Stimulated activated CD8-positive, alpha-beta memory T cell treated with anti-CD3 and anti-CD28 coated beads, Interleukin-2, amount 100 ng/mL, for 48 hours (primary cell): ENCODE data around the gene OR51B2.
"Not testable (repeated sequence)": the region's sequence is repeated elsewhere in the genome, so short reads cannot be mapped to it uniquely, and the experiment has no call there.

Source experiments
- DNase-seq, 2 donors: peaks; one replicate each; pipeline ENCODE4 v3.0.0-alpha.2; 2020; ENCODE audit warnings: low read depth in 2 of 2

OR51B2 gene, protein sequence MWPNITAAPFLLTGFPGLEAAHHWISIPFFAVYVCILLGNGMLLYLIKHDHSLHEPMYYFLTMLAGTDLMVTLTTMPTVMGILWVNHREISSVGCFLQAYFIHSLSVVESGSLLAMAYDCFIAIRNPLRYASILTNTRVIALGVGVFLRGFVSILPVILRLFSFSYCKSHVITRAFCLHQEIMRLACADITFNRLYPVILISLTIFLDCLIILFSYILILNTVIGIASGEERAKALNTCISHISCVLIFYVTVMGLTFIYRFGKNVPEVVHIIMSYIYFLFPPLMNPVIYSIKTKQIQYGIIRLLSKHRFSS

DNA sequence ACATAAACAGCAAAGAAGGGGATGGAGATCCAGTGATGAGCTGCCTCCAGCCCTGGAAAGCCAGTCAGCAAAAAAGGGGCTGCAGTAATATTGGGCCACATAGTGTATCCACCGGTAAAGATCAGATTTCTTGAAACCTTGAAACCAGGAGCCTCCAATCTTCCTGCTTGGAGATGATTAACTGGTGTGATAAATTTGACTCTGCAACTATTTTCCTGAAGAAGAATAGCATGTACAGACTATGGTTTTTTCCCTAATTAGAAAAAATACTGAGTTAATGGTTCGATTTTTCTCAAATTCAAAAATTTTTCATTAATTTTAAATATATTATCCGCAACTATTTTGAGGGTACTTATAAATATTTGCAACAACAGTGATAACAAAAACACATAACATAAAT is at the start of gene OR51B2:
Gene OR51B2 (minus strand): TSS at position 101 of the 400 bp plus-strand sequence. CDS start 0 bp downstream, at position 101.
- DNase-seq = no peak

DNA sequence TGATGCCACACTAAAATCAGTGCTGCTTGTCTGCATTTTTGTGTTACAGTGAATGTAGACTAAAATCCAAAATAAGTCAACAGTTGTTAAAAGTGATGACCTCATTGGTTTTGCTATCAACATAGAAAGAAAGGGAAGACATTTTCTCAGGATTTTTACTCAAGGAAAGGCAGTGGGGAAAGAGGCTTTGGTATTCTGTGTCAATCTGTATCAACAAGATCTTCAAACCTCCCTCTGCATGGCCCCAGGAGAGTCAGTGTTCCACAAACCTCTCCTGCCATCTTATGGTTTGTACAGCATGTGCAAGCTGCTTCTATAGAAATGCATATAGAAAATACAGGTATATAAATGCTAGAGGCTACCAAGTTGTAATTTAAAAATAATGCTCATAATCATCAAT is 45.7 kb upstream of the OR51B2 start:
- DNase-seq = no peak

DNA sequence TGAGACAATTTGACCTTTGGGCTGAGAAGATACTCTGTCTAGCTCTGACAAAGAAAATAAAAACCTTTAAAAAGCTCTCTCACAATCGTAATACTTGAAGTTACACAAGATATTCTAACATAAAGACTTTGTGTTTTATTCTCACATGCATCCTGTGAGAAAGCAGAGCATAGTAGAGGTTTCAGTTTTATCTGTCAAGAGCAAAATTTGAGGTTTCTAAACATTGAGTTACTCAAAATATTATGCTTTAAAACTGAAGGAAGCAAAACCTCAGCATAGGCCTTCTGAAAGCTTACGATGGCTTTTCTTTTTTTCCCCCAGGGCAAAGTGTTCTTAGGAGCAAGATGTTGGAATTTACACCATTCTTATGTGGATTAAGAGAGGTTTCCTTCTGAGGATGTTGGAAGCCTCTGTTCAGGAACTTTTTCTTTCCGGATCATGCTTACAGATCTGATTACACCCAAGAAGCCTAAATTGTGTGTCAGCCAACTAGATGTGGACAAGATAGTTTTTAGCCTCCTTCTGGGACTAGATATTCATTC is 44.5 kb upstream of the OR51B2 start:
- DNase-seq = no peak

DNA sequence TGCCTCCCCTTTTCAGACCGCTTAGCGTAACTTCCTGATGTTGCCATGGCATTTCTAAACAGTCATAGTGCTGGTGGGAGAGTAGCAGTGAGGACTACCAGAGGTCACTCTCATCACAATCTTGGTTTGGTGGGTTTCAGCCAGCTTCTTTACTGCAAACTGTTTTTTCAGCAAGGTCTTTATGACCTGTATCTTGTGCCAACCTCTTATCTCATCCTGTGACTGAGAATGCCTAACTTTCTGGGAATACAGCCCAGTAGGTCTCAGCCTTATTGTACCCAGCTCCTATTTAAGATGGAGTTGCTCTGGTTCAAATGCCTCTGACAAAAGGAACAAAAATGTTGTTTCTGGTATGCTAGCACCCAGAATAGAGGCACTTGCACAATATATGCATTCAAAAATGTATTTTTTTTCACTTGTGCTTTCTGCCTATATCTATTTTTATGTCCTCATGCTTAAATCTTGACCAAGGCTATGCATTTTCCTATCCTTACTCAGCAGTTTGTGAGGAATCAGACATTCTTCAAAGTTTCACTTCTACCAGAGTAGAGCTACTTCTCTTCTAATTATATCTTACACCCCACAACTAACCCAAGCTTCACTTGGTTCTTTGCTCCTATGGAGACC is 43.5 kb upstream of the OR51B2 start:
- DNase-seq = no peak

DNA sequence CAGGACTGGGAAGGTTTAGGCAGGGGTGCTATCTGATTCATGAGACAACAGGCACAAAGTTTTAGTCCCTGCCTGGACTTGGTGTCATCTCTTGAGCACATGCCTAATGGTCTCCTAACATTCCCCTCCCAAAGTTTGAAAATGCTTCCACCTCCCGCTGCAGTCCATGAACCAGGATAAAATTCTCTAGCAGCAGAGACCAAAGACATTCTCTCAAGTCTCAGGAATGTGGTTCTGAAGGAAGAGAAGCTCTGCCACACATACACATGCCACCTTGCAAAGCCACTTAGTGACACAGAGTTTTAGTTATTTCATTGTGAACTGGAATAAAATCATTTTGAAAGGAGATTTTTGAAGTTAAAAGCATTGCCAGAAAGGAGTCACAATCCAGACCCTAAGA is 42.8 kb upstream of the OR51B2 start:
- no peak for DNase-seq

DNA sequence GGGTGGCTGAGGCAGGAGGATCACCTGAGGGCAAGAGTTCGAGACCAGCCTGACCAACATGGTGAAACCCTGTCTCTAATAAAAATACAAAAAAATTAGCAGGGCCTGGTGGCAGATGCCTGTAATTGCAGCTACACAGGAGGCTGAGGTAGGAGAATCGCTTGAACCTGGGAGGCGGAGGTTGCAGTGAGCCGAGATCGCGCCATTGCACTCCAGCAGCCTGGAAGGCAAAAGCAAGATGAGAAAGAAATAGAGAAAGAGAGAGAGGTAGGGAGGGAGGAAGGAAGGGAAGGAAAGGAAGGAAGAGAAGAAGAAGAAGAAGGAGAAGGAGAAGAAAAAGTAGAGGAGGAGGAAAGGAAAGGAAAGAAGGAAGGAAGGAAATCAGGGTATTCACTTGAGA is 42.3 kb upstream of the OR51B2 start:
- not testable (repeated sequence) for DNase-seq

DNA sequence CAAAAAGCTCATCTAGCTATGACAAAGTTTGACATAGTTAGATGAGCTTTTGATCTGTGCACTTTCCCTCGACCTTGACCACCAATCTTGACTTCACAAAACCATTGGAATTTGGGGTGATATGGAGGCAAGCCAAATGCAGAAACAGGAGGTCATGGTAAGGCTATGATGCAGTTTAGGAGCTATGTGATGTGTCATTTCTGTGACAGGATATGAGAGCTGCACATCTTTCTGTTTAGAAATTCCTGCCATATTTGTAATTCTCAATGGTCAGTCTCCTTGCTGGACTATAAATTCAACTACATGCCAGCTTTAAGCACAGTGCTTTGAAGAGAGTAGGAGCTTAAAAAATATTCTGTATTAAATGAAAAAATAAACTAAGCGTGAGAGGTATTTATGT is 40.1 kb upstream of the OR51B2 start:
- DNase-seq = no peak

DNA sequence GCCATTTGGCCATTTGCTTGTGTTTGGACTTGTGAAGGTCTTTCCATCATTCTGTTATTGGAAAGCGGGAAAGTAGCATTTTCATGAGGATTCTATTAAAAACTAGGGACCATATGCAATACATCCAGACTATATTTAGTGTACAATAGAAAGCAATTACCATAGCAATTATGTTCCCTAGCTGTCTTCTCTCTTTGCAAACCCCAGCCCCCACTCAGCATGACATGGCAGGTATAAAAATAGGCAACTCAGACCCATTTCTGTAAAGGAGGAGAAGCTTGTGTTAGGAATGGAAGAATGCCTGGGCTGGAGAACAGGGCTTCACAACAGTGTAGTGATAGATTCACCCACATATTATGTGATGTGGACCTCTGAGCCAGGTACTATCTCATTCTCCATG is 39.6 kb upstream of the OR51B2 start:
- no peak for DNase-seq

DNA sequence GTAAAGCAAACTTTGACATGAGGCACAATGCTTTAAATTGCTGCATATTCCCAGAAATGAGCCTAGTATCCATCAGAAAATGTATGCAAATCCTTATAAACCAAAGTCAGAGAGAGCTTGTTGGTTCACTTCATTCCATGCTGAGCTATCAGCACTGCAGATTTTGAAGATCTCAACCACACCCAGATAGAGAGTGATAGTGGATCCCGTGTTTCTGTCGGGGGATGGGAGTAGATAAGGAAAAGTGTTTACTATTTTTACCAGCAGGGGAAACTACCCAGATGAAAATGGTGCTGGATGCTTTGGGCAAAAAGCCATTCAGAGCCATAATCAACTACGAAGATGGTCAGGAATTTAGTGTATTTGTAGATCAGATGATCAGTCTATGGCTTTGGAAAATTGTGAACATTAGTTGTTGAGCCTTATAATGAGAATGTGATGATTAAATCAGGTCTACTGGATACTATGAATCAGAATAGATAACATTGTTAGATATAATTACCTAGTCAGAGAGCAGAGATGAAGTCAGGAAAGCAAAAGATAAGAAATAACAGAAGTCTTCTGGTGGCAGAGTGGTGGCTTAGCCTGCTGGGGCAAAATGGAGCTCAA is 38.0 kb upstream of the OR51B2 start:
- no peak for DNase-seq

DNA sequence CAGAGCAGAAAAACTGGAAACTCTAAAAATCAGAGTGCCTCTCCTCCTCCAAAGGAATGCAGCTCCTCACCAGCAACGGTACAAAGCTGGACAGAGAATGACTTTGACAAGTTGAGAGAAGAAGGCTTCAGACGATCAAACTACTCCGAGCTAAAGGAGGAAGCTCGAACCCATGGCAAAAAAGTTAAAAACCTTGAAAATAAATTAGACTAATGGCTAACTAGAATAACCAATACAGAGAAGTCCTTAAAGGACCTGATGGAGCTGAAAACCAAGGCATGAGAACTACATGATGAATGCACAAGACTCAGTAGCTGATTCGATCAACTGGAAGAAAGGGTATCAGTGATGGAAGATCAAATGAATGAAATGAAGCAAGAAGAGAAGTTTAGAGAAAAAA is 31.9 kb upstream of the OR51B2 start:
- DNase-seq = not testable (repeated sequence)

DNA sequence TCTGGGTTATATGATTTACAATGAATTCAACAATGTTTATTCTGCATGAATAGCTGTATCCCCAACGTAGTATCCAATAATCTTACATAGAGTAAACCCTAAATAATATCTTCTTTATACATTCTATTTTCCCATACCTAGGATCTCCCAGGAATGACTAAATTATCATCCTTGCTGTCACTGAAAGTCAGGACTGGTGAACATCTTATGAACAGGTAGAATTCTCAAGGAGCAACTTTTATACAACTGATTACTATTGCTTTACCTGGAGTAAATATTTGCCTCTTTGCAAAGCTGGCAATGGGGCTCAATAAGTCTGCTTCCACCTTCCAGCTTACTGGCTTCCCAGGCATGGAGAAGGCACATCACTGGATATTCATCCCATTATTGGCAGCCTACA is 27.1 kb upstream of the OR51B2 start, which contains the start of gene OR51B6:
Gene OR51B6 (plus strand): TSS at position 301 of the 400 bp plus-strand sequence. CDS start 0 bp downstream, at position 301.
- no peak for DNase-seq

DNA sequence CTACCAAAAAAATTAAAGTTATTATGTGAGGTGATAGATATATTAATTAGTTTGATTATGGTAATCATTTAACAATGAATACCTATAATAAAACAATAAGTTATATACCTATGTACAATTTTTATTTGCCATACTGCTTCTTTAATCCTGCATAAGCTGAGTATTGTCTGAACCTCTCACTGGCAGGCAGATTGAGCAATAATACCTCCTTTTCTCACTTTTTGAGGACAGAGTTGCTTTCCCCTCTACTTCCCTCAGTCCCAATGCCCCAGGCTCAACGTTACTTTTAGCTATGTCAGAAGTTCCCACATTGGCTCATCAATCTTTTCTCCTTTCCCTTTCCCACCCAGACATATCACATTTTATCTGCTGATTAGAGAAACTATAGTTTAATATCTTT is 25.5 kb upstream of the OR51B2 start:
- no peak for DNase-seq

DNA sequence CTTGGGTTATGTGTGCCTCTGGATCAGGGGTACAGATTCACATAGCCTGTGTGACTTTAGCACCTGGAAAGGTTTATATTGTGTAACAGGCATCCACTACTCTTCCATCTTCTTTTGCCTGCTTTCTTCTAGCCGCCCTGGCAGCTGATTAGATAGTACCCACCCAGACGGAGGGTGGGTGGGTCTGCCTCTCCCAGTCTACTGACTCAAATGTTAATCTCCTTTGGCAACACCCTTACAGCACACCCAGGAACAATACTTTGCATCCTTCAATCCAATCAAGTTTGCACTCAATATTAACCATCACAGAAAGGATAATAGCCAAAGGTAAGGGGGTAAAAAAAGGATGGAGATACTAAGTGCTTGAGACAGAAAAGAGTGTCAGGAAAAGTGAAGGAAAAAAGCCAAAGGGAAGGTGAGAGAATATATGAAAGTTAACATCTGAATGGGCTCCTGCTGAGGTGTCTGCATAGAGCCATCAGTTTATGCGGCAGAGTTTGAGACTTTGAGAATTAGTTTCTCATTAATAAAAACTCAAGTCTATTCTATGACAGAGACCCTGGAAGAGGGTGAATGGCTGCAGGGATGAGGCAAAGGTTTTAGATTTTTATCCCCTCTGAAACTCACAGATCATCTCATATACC is 24.6 kb upstream of the OR51B2 start:
- DNase-seq = no peak

DNA sequence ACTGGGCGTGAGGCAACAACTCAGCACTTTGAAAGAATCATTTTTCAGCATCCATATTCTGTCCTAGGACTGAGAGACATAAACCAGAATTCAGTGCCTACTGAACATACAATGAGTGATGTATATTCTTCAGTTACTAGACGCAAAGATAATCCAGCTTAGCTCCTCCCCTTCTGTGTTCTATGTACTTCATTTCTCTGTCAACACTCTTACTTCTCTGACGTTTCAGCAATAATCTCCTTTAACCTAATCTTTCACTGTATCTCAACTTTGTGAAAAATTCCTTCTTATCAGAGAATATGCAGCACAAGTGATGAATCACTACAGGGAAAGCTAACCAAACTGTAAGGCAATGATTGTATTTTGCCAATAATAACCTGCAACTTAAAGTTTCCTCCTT is 21.7 kb upstream of the OR51B2 start:
- DNase-seq = no peak

DNA sequence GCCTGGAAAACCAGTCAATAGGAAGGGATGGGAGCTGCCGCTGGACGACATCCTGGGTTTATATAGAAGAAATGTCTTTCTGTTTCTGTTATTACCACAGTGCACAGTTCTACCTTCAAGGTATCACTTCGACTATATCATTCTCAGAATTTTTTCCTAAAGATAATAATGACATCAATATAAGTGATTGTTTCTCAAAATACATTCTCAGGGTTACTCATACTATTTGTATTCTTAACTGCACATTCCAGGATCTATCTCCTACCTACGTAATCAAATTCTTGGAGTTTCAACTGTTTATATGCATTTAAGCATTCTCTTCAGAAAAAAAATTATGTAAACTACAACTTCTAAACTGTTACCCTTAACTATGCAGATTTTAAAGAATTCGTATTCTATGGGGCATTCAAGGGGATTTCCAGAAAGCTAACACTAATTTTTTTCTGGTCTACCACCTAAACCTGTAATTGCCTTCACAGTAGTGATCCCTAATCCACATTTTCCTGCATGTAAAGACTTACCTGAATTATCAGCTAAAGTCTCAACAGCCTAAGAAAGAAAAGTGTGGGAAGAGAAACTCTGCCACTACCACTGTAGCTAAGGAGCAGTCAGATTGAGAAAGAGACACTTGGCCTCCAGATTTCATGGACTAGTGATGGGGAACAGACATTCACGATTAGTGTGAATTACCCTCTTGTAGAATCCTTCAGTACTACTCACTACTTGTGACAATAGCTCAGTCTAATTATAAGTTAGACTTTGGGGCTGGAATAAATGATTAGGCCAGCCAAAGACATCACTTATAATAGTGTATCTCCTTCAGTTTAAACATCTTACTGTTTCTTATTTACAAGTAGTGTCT is 19.6 kb upstream of the OR51B2 start, which contains the start of gene OR51B5:
Gene OR51B5 (minus strand): TSS at position 51 of the 862 bp plus-strand sequence. CDS start 0 bp downstream, at position 51.
- DNase-seq = no peak

DNA sequence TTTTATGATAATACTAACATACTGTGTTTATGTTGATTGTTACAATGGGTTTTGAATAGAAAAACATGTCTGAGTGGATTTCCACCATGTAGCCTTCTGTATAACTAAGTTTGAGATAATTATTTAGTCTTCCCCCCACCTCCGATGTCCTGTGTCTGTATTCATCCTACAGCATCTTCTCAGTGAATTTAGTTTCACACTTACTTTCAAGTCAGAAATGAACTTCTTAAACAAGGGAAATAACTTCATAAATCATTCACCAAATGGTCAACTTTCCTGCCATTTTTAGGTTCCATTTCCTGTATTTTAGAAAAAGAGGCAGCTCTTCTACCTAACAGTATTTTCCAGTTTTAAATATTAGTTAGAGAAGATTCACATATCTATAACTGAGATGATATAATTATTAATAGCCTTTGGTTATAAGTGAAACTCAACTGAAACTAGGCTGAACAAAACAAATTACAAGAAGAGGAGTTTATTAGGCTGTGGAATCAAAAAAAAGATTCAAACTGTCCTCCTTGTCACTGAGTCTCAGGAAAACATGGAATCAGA is 15.8 kb upstream of the OR51B2 start:
- DNase-seq = no peak

DNA sequence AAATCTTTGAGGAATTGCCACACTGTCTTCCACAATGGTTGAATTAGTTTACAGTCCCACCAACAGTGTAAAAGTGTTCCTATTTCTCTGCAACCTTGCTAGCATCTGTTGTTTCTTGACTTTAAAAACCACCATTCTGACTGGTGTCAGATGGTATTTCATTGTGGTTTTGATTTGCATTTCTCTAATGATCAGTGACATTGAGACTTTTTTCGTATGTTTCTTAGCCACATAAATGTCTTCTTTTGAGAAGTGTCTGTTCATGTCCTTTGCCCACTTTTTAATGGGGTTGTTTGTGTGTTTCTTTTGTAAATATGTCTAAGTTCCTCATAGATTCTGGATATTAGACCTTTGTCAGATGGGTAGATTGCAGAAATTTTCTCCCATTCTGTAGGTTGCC is 13.2 kb upstream of the OR51B2 start:
- not testable (repeated sequence) for DNase-seq

DNA sequence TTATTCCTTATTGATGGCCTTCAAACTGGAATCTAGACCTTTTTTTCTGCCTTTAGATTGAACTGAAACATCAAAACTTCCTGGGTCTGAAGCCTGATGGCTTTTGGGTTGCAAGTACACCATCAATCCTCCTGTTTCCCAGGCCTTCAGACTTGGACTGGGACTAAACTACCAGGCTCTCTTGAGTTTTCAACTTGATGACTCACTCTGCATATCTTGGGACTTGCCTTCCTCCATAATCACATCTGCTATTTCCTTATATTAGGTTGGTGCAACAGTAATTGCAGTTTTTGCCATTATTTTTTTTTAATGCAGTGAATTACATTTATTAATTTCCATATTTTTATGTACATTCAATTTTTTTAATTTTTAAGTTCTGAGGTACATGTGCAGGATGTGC is 12.2 kb upstream of the OR51B2 start:
- DNase-seq = no peak

DNA sequence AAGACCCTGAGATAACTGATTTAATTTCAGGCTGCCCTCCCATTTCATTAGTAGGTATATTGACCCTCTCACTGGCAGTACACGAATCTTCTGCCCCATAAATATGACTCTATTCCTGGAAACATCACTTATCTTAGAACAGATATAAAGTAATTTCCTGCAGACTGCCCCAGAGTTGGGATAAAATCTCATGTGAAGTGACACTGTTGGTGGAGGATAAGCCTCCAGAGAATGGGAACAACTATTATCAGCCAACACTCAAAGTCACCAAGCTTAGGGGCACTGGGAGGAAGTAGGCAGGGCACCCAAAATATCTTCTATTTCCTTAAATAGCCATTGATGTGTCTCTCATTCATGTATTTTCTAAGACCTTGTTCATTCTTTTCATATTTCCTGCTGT is 11.1 kb upstream of the OR51B2 start:
- DNase-seq = no peak

DNA sequence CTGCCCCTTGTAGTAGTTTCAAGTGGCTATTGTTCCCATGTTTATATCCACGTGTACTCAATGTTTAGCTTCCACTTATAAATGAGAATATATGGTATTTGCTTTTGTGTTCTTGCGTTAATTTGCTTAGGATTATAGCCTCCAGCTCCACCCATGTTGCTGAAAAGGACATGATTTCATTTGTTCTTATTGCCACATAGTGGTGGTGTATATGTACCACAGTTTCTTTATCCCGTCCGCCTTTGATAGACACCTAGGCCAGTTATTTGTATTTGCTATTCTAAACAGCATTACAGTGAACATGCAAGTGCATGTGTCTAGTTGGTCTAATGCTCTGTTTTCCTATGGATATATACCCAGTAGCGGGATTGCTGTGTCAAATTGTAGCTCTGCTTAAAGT is 6.8 kb downstream of the OR51B2 start:
- DNase-seq = no peak
